Nephron (organoid): ENCODE results near the gene PPP1R9A.

Experiments
- H3K27ac Mint-ChIP-seq, 3 experiments: 2 replicates each; pipeline ENCODE4 v1.8.0; 2020; ENCODE audit warnings: mixed read lengths in 3 of 3, mild to moderate bottlenecking in 2 of 3, moderate library complexity in 1 of 3
- H3K27me3 Mint-ChIP-seq: 2 replicates; pipeline ENCODE4 v1.8.0; 2021; ENCODE audit warnings: low read depth, mild to moderate bottlenecking, moderate library complexity, mixed read lengths
- H3K36me3 Mint-ChIP-seq: 2 replicates; pipeline ENCODE4 v1.8.0; 2020; ENCODE audit warnings: low read depth, mixed read lengths
- H3K4me1 Mint-ChIP-seq: 2 replicates; pipeline ENCODE4 v1.8.0; 2020; ENCODE audit warnings: mixed read lengths
- H3K4me3 Mint-ChIP-seq, 3 experiments: 2 replicates each; pipeline ENCODE4 v1.8.0; 2020; ENCODE audit warnings: mild to moderate bottlenecking in 3 of 3, mixed read lengths in 3 of 3, moderate library complexity in 2 of 3
- H3K9me3 Mint-ChIP-seq: 2 replicates; pipeline ENCODE4 v1.8.0; 2020; ENCODE audit warnings: mixed read lengths
- TF ChIP-seq, protein P1 (sequence below), 3 experiments: fragments of 200-600 bp; sonication (generic); IDR thresholded peaks; one replicate each; pipeline ENCODE4 v1.5.0; 2021; ENCODE audit warnings: antibody characterized with exemption in 3 of 3; ENCODE audit not compliant: unreplicated experiment in 3 of 3

Gene PPP1R9A

DNA sequence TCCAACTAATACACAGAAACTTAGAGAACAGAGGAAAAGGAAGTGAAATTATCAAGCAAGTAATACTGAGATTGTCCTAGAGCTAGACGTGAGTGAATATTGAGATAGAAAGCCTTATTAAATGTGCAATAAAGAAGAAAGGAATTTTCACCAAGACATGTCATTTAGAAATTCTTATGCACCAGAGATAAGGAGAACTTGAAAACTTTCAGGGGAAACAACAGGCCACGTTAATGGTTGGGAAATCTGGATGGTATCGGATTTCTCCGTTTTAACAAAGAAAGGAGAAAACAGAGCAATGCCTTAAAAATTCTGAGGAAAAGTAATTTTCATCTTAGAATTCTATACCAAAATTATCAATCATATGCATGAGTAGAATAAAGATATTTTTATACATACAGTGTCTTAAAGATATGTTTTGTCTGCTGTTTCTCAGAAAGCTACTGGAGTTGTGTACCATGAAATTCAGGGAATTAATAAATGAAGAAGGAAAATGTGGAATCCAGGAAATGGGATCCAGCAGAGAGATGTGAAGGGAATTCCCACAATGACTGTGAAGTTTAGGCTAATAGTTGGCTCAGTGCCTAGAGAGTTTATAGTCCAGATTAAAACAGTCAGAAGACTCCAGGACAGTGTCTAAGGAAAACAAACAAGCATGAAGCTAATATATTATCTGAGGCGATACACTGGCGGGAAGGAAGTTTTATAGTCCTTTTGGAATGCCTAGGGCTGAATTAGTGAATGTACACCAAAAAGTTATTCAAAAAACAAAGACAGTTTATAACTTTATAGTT lies 159.5 kb downstream of the PPP1R9A start:
- Mint-ChIP-seq H3K9me3 (no peaks in the 10 kb centered on the region), H3K36me3 (peaks cover 4% of the 10 kb centered on the region), H3K27me3 (no peaks in the 10 kb centered on the region), H3K4me1 (peaks cover 21% of the 10 kb centered on the region), H3K27ac (peak overlapping the region; percentile 48 to 77 (median 74)), H3K4me3 (no peak overlapping the region)
- TF ChIP-seq, protein P1, sequence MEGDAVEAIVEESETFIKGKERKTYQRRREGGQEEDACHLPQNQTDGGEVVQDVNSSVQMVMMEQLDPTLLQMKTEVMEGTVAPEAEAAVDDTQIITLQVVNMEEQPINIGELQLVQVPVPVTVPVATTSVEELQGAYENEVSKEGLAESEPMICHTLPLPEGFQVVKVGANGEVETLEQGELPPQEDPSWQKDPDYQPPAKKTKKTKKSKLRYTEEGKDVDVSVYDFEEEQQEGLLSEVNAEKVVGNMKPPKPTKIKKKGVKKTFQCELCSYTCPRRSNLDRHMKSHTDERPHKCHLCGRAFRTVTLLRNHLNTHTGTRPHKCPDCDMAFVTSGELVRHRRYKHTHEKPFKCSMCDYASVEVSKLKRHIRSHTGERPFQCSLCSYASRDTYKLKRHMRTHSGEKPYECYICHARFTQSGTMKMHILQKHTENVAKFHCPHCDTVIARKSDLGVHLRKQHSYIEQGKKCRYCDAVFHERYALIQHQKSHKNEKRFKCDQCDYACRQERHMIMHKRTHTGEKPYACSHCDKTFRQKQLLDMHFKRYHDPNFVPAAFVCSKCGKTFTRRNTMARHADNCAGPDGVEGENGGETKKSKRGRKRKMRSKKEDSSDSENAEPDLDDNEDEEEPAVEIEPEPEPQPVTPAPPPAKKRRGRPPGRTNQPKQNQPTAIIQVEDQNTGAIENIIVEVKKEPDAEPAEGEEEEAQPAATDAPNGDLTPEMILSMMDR (IDR thresholded peaks at IDR 0.05; ENCODE audit: unreplicated experiment in 3 of 3): no peak

DNA sequence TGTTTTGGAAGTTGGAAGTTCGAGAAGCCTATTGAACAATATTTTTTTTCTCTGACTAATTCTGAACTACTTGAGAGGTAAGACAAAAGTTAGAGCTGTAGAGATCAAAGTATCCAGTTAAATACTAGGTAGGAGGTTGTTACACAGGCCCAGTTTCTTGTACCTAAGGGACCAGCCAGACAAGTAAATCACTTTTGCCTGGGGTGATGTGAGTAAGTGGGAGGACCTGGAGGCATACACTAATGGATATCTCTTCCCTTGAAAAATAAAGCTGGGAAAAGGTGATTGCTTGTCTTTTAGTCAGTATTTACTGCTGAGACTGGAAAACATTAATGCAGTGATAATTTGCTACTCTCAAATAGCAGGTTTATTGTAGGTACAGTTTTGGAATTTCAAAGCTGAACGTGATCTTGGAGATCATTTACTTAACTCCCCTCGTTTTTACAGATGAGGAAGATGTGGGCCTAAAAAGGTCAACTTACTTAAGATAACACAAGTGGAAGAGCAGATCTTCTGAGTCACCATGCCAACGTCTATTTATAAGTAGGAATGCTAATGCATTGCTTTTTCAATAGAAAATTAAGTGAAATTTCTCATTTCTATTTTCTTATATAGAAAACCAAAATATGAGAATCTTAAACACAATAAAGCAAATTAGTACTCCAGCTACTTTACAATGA lies 181.3 kb downstream of the PPP1R9A start:
- no peaks in the 10 kb centered on the region for H3K27me3 Mint-ChIP-seq
- H3K9me3 Mint-ChIP-seq: peaks cover 14% of the 10 kb centered on the region
- no peak overlapping the region for H3K4me3 Mint-ChIP-seq
- H3K36me3 Mint-ChIP-seq: peaks cover 14% of the 10 kb centered on the region
- H3K4me1 Mint-ChIP-seq: peaks cover 35% of the 10 kb centered on the region
- H3K27ac Mint-ChIP-seq: peak overlapping the region in 1 of 3 experiments; percentile 9
- TF ChIP-seq, protein P1 (IDR thresholded peaks at IDR 0.05; ENCODE audit: unreplicated experiment in 3 of 3): no peak

DNA sequence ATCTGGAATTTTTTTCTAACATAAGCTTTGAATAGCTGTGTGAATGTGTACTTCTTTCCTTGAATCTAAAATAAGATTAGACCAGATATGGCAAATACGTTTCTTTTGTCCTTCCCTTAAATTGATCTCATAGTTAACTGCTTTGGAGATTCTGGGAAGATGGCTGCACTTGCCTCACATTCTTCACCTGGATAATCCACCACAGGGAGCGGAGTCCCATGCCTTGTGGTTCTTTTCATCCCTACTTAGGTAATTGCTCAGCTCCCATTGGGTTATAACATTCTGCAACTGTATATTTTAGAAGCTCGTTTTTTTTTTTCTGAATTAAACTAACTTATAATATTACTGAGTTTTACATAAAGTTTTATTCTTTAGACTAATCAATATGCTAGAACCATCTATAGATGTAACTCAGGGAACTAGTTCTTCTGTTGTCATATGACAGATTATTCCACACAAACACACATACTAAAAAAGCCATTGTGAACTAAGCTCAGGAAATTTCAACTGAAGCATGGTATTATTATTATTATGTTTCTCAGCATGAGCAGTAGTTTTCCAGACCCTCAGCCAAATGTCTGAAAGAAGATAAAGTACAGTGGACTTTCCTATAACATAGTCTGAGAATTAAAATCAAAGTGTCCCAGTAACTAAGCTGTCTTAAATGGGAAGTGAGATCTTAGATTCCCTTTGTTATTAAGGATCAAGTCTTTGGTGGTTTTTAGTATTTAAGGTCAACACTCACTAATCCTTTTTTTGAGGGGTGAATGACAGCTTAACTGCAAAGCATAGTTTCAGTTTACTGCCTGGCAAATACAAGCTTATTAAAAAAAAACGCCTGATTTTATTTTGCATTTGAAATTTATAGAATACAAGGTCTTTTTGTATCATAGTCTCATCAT lies 182.3 kb downstream of the PPP1R9A start:
- H3K27me3 Mint-ChIP-seq: no peaks in the 10 kb centered on the region
- peaks cover 42% of the 10 kb centered on the region for H3K4me1 Mint-ChIP-seq
- no peak overlapping the region for H3K4me3 Mint-ChIP-seq
- peaks cover 7% of the 10 kb centered on the region for H3K9me3 Mint-ChIP-seq
- TF ChIP-seq, protein P1 (IDR thresholded peaks at IDR 0.05; ENCODE audit: unreplicated experiment in 3 of 3): no peak
- peaks cover 11% of the 10 kb centered on the region for H3K36me3 Mint-ChIP-seq
- no peak overlapping the region for H3K27ac Mint-ChIP-seq

DNA sequence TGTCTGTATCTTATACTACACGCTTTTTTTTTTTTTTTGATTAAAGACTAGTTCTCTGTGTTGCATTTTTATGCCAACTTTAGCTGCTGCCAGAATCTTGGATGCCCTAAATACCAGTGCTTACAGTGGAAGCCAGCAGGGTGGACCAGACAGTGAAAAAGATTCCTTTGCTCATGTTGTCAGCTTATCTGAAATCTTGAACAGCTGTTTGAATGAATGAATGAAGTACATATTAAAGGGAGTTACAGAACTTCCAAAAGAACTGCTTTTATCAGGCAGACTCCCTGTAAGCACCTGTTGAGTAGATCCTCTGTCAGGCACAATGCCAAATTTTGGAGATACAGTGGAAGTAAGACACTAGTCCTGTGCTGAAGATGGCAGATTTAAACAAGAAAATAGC lies 184.9 kb downstream of the PPP1R9A start:
- no peaks in the 10 kb centered on the region for H3K27me3 Mint-ChIP-seq
- H3K4me1 Mint-ChIP-seq: peaks cover 59% of the 10 kb centered on the region
- TF ChIP-seq, protein P1 (IDR thresholded peaks at IDR 0.05; ENCODE audit: unreplicated experiment in 3 of 3): no peak
- H3K36me3 Mint-ChIP-seq: peaks cover 4% of the 10 kb centered on the region
- H3K27ac Mint-ChIP-seq: peak overlapping the region; percentile 53 to 84 (median 60)
- H3K4me3 Mint-ChIP-seq: no peak overlapping the region
- no peaks in the 10 kb centered on the region for H3K9me3 Mint-ChIP-seq

DNA sequence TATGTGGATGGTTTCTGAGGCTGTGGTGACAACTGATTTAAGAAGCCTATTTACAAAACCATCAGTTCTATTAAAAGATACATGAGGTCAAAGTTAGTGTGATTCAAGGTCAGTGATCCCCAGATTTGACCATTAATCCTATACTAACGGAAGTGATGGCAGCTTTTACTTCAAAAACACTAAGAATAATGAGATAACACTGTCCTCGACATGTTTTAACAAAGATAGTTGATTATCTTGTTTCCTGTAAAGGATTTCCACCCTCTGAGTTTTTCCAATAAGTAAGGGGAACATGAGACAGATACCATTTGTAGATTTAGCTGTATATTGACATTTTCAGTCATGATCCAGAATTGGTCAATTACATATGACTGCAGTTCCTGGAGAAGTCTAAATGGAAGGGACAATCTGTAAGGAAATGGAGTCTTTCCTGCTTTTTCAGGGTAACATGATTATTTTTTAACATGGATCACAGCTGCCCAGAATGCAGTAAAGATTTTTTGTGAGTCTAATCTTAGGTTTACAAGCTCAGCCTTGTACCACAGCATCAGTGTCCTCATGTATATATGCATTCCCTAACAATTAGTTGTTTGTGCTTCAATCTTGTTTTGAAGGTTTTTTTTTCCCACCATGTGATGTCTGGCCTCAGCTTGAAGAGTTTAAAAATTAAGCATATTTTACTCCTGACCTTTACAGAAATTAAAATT lies 188.0 kb downstream of the PPP1R9A start:
- H3K27ac Mint-ChIP-seq: peak overlapping the region; percentile 7 to 59 (median 40)
- peaks cover 6% of the 10 kb centered on the region for H3K36me3 Mint-ChIP-seq
- H3K4me3 Mint-ChIP-seq: no peak overlapping the region

More for the DNA sequence above, 188.0 kb downstream of the PPP1R9A start:
- Mint-ChIP-seq H3K9me3 (peaks cover 2% of the 10 kb centered on the region), H3K27me3 (no peaks in the 10 kb centered on the region), H3K4me1 (peaks cover 54% of the 10 kb centered on the region)
- TF ChIP-seq, protein P1 (IDR thresholded peaks at IDR 0.05; ENCODE audit: unreplicated experiment in 3 of 3): no peak
